Kidney (tissue), 14 donors: Measurements from ENCODE around the gene SLC7A1. TPM values are rescaled to one million over a fixed set of nuclear protein-coding genes. Genes with fewer than 3 reads are reported as not detected.

Experiments used
- DNase-seq, 5 donors: peaks; one replicate each; pipeline ENCODE4 v3.0.0-alpha.2; 2013 to 2020
- FAIRE-seq: peaks from 2 replicates; lab custom pipeline; 2012; peaks lifted over from hg19 to GRCh38; lab: Jason Lieb, UNC
- H3K27ac ChIP-seq, 2 donors: one replicate each; pipeline ENCODE4 v1.7.0; 2013; ENCODE audit warnings: low read depth in 2 of 2, low read length in 2 of 2, inconsistent platforms in 1 of 2
- H3K27me3 ChIP-seq: one replicate; pipeline ENCODE4 v1.7.1; 2013; ENCODE audit warnings: low read length, inconsistent platforms; ENCODE audit not compliant: control insufficient read depth, insufficient read depth
- H3K36me3 ChIP-seq, 3 donors: one replicate each; pipeline versions ENCODE4 v1.7.0 to v1.7.1; 2013; ENCODE audit warnings: low read length in 3 of 3, control low read depth in 1 of 3, inconsistent platforms in 1 of 3; ENCODE audit not compliant: insufficient read depth in 3 of 3, control insufficient read depth in 2 of 3
- H3K4me1 ChIP-seq, 3 donors: one replicate each; pipeline versions ENCODE4 v1.7.0 to v1.7.1; 2013; ENCODE audit warnings: low read length in 3 of 3, inconsistent platforms in 1 of 3, low read depth in 1 of 3; ENCODE audit not compliant: control insufficient read depth in 2 of 3, insufficient read depth in 2 of 3
- H3K4me3 ChIP-seq, 3 donors: one replicate each; pipeline versions ENCODE4 v1.7.0 to v1.8.1; 2013; ENCODE audit warnings: low read length in 3 of 3, control low read depth in 1 of 3, inconsistent platforms in 1 of 3
- H3K9ac ChIP-seq, 3 donors: one replicate each; pipeline versions ENCODE4 v1.7.0 to v1.7.1; 2013; ENCODE audit warnings: low read length in 3 of 3, control low read depth in 1 of 3, inconsistent platforms in 1 of 3
- H3K9me3 ChIP-seq, 3 donors: one replicate each; pipeline versions ENCODE4 v1.7.0 to v1.7.1; 2013; ENCODE audit warnings: low read length in 3 of 3, control low read depth in 1 of 3, inconsistent platforms in 1 of 3; ENCODE audit not compliant: control insufficient read depth in 2 of 3, insufficient read depth in 1 of 3
- intact Hi-C: fragments of 100-400 bp; cut with DNase I; formaldehyde crosslinking; loops from one replicate; pipeline ENCODE4 v1.11.1; 2022
- polyA plus RNA-seq: library from polyadenylated mRNA; stranded (reverse); fragments of 350-450 nt; fragmentation: Illumina TruSeq; extraction: RNeasy Lipid Tissue Mini Kit (QIAGEN cat#74804); gene quantifications from one replicate; pipeline ENCODE4 v1.2.3, GENCODE V29; 2014; ENCODE audit warnings: low read depth, low replicate concordance; ENCODE audit not compliant: insufficient read depth
- total RNA-seq: library from RNA; stranded (reverse); fragmentation: NEBNext Ultra II Directional; extraction: Animal tissue kit (Norgen Biotek cat#: 25700); gene quantifications from one replicate; pipeline ENCODE4 v1.2.1, GENCODE V29; 2021
- TF ChIP-seq, protein P1 (sequence below): IDR thresholded peaks from 3 replicates; pipeline ENCODE4 v1.5.1; 2012; ENCODE audit warnings: mild to moderate bottlenecking, moderate library complexity, borderline replicate concordance; ENCODE audit not compliant: insufficient read depth; ENCODE audit errors: extremely low read depth
- donor health status: control.
- donor health status: control.
- donor health status: control.
- donor health status: control.
- donor health status: control.
- donor health status: DM: yes; HTN: yes; CAD: no.
- donor health status: Normal renal cell carcinoma (clear cell type).

Gene SLC7A1
- total and polyA plus RNA-seq, 2 donors from 2014 or later, result 2.8 to 64.5 TPM

- FAIRE-seq (no peak), DNase-seq (no peak)
- Histone ChIP-seq H3K4me3 (no peak overlapping the region), H3K4me1 (peaks cover 0 to 8% (median 0%) of the 10 kb centered on the region in 3 donors), H3K27me3 (no peaks in the 10 kb centered on the region), H3K9ac (no peak overlapping the region), H3K27ac (no peak overlapping the region), H3K36me3 (no peaks in the 10 kb centered on the region), H3K9me3 (no peaks in the 10 kb centered on the region)
- TF ChIP-seq, protein P1, sequence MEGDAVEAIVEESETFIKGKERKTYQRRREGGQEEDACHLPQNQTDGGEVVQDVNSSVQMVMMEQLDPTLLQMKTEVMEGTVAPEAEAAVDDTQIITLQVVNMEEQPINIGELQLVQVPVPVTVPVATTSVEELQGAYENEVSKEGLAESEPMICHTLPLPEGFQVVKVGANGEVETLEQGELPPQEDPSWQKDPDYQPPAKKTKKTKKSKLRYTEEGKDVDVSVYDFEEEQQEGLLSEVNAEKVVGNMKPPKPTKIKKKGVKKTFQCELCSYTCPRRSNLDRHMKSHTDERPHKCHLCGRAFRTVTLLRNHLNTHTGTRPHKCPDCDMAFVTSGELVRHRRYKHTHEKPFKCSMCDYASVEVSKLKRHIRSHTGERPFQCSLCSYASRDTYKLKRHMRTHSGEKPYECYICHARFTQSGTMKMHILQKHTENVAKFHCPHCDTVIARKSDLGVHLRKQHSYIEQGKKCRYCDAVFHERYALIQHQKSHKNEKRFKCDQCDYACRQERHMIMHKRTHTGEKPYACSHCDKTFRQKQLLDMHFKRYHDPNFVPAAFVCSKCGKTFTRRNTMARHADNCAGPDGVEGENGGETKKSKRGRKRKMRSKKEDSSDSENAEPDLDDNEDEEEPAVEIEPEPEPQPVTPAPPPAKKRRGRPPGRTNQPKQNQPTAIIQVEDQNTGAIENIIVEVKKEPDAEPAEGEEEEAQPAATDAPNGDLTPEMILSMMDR, result no peak
- intact Hi-C loops, result no loop called here
These were observed 108.9 kb downstream of the SLC7A1 start for GRCh38 chr13:29486551-29486950.

- Histone ChIP-seq H3K27me3 (no peaks in the 10 kb centered on the region), H3K9ac (no peak overlapping the region), H3K36me3 (no peaks in the 10 kb centered on the region), H3K27ac (no peak overlapping the region), H3K9me3 (no peaks in the 10 kb centered on the region), H3K4me1 (peaks cover 0 to 8% (median 0%) of the 10 kb centered on the region in 3 donors), H3K4me3 (no peak overlapping the region)
- FAIRE-seq, result no peak
- intact Hi-C loops, result no loop called here
- DNase-seq, result no peak
- TF ChIP-seq, protein P1, result no peak
These were observed 110.7 kb downstream of the SLC7A1 start for GRCh38 chr13:29484796-29485195.

DNA sequence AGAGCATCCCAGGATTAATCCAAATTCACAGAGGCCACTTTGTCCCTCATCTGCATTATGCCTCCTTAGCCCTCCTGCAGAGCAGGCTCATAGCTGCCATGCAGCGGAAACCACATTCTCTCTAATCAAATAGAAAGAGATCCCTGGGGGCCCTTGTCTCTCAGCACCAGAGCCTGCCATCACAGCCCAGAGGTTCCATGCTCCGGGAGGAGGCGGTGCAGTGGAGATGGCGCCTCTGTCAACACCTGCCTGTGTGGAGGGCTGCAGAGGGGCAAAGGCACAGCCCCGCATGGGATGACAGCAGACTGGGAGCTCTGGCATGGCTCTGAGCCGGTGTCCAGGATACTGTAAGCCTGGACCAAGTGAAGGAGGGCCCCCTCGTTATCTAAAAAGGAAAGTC, 111.3 kb downstream of the SLC7A1 start:
- H3K9ac ChIP-seq, result no peak overlapping the region
- peaks cover 0 to 8% (median 0%) of the 10 kb centered on the region in 3 donors for H3K4me1 ChIP-seq
- intact Hi-C loops, result no loop called here
- H3K4me3 ChIP-seq, result no peak overlapping the region
- DNase-seq, result no peak
- H3K9me3 ChIP-seq, result no peaks in the 10 kb centered on the region
- H3K27me3 ChIP-seq, result no peaks in the 10 kb centered on the region
- no peak overlapping the region for H3K27ac ChIP-seq
- no peak for FAIRE-seq
- no peaks in the 10 kb centered on the region for H3K36me3 ChIP-seq
- TF ChIP-seq, protein P1, result no peak

- Histone ChIP-seq H3K9me3 (no peaks in the 10 kb centered on the region), H3K4me3 (no peak overlapping the region), H3K4me1 (peaks cover 0 to 8% (median 0%) of the 10 kb centered on the region in 3 donors), H3K27me3 (no peaks in the 10 kb centered on the region), H3K9ac (no peak overlapping the region), H3K36me3 (no peaks in the 10 kb centered on the region), H3K27ac (no peak overlapping the region)
- DNase-seq (no peak), FAIRE-seq (no peak)
- TF ChIP-seq, protein P1, result no peak
- intact Hi-C loops, result no loop called here
These were observed 111.9 kb downstream of the SLC7A1 start for GRCh38 chr13:29483623-29484022.
